PFSK-1 (cell line): Measurements from ENCODE around the gene SIX2.

Experiments
- FOXP2 ChIP-seq: optimal IDR thresholded peaks from 2 replicates; pipeline ENCODE3; 2011; ENCODE audit warnings: borderline replicate concordance, control low read depth, inconsistent platforms; ENCODE audit not compliant: insufficient read depth; ENCODE audit errors: extremely low read length, extremely low read depth
- POLR2AphosphoS5 ChIP-seq: IDR thresholded peaks from 2 replicates; pipeline ENCODE4 v1.6.1; 2012; ENCODE audit warnings: low read depth, mild to moderate bottlenecking, control low read depth, low read length, moderate library complexity
- REST ChIP-seq, 2 experiments: IDR thresholded peaks; 2 replicates each; pipeline versions ENCODE4 v1.6.1 to v1.8.0; 2011 to 2012; ENCODE audit warnings: low read depth in 2 of 2, low read length in 2 of 2, control low read depth in 1 of 2, inconsistent platforms in 1 of 2, mild to moderate bottlenecking in 1 of 2, moderate library complexity in 1 of 2; ENCODE audit not compliant: insufficient read depth in 1 of 2
- SIN3A ChIP-seq: IDR thresholded peaks from 2 replicates; pipeline ENCODE4 v1.6.1; 2012; ENCODE audit warnings: mild to moderate bottlenecking, low read length, moderate library complexity, borderline replicate concordance; ENCODE audit not compliant: insufficient read depth
- TAF1 ChIP-seq: IDR thresholded peaks from 2 replicates; pipeline ENCODE4 v1.6.1; 2012; ENCODE audit warnings: low read length, control low read depth, borderline replicate concordance; ENCODE audit not compliant: insufficient read depth

The SIX2 gene

GRCh38 chr2:45008296-45009129 is 739 bp downstream of the SIX2 start:
- TF ChIP-seq POLR2AphosphoS5, result no peak
- no peak for TF ChIP-seq SIN3A
- no peak for TF ChIP-seq TAF1
- TF ChIP-seq REST (IDR thresholded peaks at IDR 0.05; ENCODE audit: insufficient read depth in 1 of 2, low read depth in 2 of 2, low read length in 2 of 2), result no peak
- TF ChIP-seq FOXP2, result no peak

- TF ChIP-seq POLR2AphosphoS5, result no peak
- no peak for TF ChIP-seq TAF1
- TF ChIP-seq FOXP2, result no peak
Measured at GRCh38 chr2:45007961-45008295, 1.3 kb downstream of the SIX2 start.

GRCh38 chr2:45006942-45007287 is 2.3 kb downstream of the SIX2 start:
- no peak for TF ChIP-seq REST (IDR thresholded peaks at IDR 0.05; ENCODE audit: insufficient read depth in 1 of 2, low read depth in 2 of 2, low read length in 2 of 2)
- no peak for TF ChIP-seq POLR2AphosphoS5
- no peak for TF ChIP-seq SIN3A
- TF ChIP-seq TAF1, result no peak
- TF ChIP-seq FOXP2, result no peak

- TF ChIP-seq FOXP2 (no peak), POLR2AphosphoS5 (no peak), TAF1 (no peak), REST (IDR thresholded peaks at IDR 0.05; ENCODE audit: insufficient read depth in 1 of 2, low read depth in 2 of 2, low read length in 2 of 2) (no peak), SIN3A (no peak)
Measured at GRCh38 chr2:45006041-45006941, 3.0 kb downstream of the SIX2 start.

GRCh38 chr2:45005261-45006002 is 3.8 kb downstream of the SIX2 start:
- TF ChIP-seq POLR2AphosphoS5 (no peak), FOXP2 (no peak), SIN3A (no peak), TAF1 (no peak), REST (IDR thresholded peaks at IDR 0.05; ENCODE audit: insufficient read depth in 1 of 2, low read depth in 2 of 2, low read length in 2 of 2) (no peak)
